GM23338 (cell line): ENCODE data around the gene BPTF. TPM values are rescaled to one million over a fixed set of nuclear protein-coding genes. Genes with fewer than 3 reads are reported as not detected.
A peak's percentile ranks its signal among the peaks of the same experiment; 100 is the strongest.

Source experiments
- ATAC-seq: fragments of 200-7000 bp; cut with Tn5 transposase; 3 replicates; pipeline ENCODE4 v1.9.1; 2020
- DNase-seq: peaks from one replicate; pipeline ENCODE4 v3.0.0-alpha.2; 2015; ENCODE audit warnings: low spot score
- H2AFZ ChIP-seq: fragments of 200-600 bp; sonication (generic); 2 replicates; pipeline ENCODE4 v1.8.0; 2016; ENCODE audit warnings: antibody characterized with exemption, mild to moderate bottlenecking, moderate library complexity
- H3F3A ChIP-seq: fragments of 200-600 bp; sonication (generic); replicated peaks from 2 replicates; pipeline ENCODE4 v1.8.0; 2017; ENCODE audit warnings: antibody characterized with exemption, mixed run types, low read depth
- H3K27ac ChIP-seq: fragments of 200-600 bp; sonication (generic); 2 replicates; pipeline ENCODE4 v1.6.1; 2016; ENCODE audit warnings: low read depth
- H3K27me3 ChIP-seq: fragments of 200-600 bp; sonication (generic); 2 replicates; pipeline ENCODE4 v1.8.0; 2016; ENCODE audit warnings: mild to moderate bottlenecking, mixed run types, moderate library complexity; ENCODE audit not compliant: insufficient read depth
- H3K36me3 ChIP-seq: fragments of 200-600 bp; sonication (generic); 2 replicates; pipeline ENCODE4 v1.8.0; 2016; ENCODE audit warnings: mild to moderate bottlenecking; ENCODE audit not compliant: insufficient read depth
- H3K4me1 ChIP-seq: fragments of 200-600 bp; sonication (generic); 2 replicates; pipeline ENCODE4 v1.8.0; 2016; ENCODE audit warnings: mild to moderate bottlenecking, moderate library complexity; ENCODE audit not compliant: insufficient read depth
- H3K4me2 ChIP-seq: fragments of 200-600 bp; sonication (generic); 2 replicates; pipeline ENCODE4 v1.7.1; 2017; ENCODE audit warnings: mixed run types
- H3K4me3 ChIP-seq: fragments of 200-600 bp; sonication (generic); 2 replicates; pipeline ENCODE4 v1.6.1; 2016; ENCODE audit warnings: mixed run types
- H3K79me2 ChIP-seq: fragments of 200-600 bp; sonication (generic); replicated peaks from 2 replicates; pipeline ENCODE4 v1.8.0; 2017; ENCODE audit warnings: mild to moderate bottlenecking; ENCODE audit not compliant: insufficient read depth
- H3K9me2 ChIP-seq: fragments of 200-600 bp; sonication (generic); 2 replicates; pipeline ENCODE4 v1.8.0; 2017; ENCODE audit not compliant: insufficient read depth
- H4K20me1 ChIP-seq: fragments of 200-600 bp; sonication (generic); replicated peaks from 2 replicates; pipeline ENCODE4 v1.8.0; 2017; ENCODE audit warnings: mild to moderate bottlenecking; ENCODE audit not compliant: insufficient read depth
- H3K27ac Mint-ChIP-seq: 2 replicates; pipeline ENCODE4 v1.8.0; 2020; ENCODE audit warnings: inconsistent platforms, mild to moderate bottlenecking, moderate library complexity, mixed read lengths
- H3K27me3 Mint-ChIP-seq: 3 replicates; pipeline ENCODE4 v1.8.0; 2022; ENCODE audit warnings: low read depth, mild to moderate bottlenecking, moderate library complexity, mixed read lengths, inconsistent platforms; ENCODE audit not compliant: insufficient read depth, poor library complexity
- H3K36me3 Mint-ChIP-seq: 3 replicates; pipeline ENCODE4 v1.8.0; 2021; ENCODE audit warnings: low read depth, mild to moderate bottlenecking, inconsistent platforms, moderate library complexity, mixed read lengths
- H3K4me1 Mint-ChIP-seq: 3 replicates; pipeline ENCODE4 v1.8.0; 2020; ENCODE audit warnings: mild to moderate bottlenecking, inconsistent platforms, mixed read lengths
- H3K4me3 Mint-ChIP-seq: 3 replicates; pipeline ENCODE4 v1.8.0; 2021; ENCODE audit warnings: moderate library complexity, mild to moderate bottlenecking, inconsistent platforms, mixed read lengths
- H3K9me3 Mint-ChIP-seq: 3 replicates; pipeline ENCODE4 v1.8.0; 2020; ENCODE audit warnings: moderate library complexity, mild to moderate bottlenecking, inconsistent platforms, mixed read lengths
- EZH2phosphoT487 ChIP-seq: fragments of 200-600 bp; sonication (generic); IDR thresholded peaks from one replicate; pipeline ENCODE4 v1.8.1; 2018; ENCODE audit warnings: antibody characterized with exemption; ENCODE audit not compliant: unreplicated experiment
- JUNB ChIP-seq: IDR thresholded peaks from one replicate; pipeline ENCODE4 v1.6.1; 2016; ENCODE audit warnings: antibody characterized with exemption; ENCODE audit not compliant: unreplicated experiment
- polyA plus RNA-seq: library from polyadenylated mRNA; unstranded; fragments of >200 nt; fragmentation: Nextera tagmentation; extraction: Ambion mirVana; gene quantifications from 2 replicates; pipeline ENCODE4 v1.2.1, GENCODE V29; 2016
- total RNA-seq: library from RNA; depleted of rRNA; stranded (reverse); fragments of >200 nt; shearing (Covaris generic); gene quantifications from 2 replicates; pipeline ENCODE4 v1.2.3, GENCODE V29; 2014
- TF ChIP-seq, protein P1 (sequence below), 2 experiments: fragments of 200-600 bp in 1 of 2; sonication (generic) in 1 of 2; conservative IDR thresholded peaks; 2 replicates each; pipeline versions ENCODE4 v1.5.1 to v1.6.1; 2016 to 2017; ENCODE audit warnings: antibody characterized with exemption in 2 of 2, low read depth in 2 of 2, mild to moderate bottlenecking in 2 of 2, moderate library complexity in 1 of 2
- TF ChIP-seq, protein P2 (sequence below): fragments of 250-450 bp; sonication (Bioruptor Pico); IDR thresholded peaks from 2 replicates; pipeline ENCODE4 v1.5.0; 2020; ENCODE audit warnings: mild to moderate bottlenecking, moderate library complexity

BPTF gene
- total and polyA plus RNA-seq, 2 experiments from 2014 or later, result 161 to 179 TPM

DNA sequence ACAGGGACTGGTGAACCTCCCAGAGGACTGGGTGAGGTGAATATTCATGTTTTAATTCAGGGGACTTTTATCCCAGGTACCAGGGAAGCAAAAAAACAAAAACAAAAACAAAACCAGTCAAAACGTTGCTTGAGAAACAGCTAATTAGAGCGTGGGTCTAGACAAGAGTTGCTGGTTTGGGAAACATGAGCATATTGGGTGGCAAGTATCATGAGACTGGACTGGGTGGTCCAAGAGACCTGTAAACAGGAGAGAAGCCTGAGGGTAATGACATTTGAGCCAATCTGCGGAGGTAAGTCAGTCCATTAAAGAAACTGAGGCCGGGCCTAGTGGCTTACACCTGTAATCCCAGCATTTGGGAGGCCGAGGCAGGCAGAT lies 11.5 kb upstream of the BPTF start:
- no peaks in the 10 kb centered on the region; the same call in 2 of the 3 replicates for H3K4me1 Mint-ChIP-seq
- peak overlapping the region; percentile 70; the same call in 1 of the 2 replicates for H3K27ac Mint-ChIP-seq
- TF ChIP-seq JUNB, result no peak
- TF ChIP-seq, protein P1, sequence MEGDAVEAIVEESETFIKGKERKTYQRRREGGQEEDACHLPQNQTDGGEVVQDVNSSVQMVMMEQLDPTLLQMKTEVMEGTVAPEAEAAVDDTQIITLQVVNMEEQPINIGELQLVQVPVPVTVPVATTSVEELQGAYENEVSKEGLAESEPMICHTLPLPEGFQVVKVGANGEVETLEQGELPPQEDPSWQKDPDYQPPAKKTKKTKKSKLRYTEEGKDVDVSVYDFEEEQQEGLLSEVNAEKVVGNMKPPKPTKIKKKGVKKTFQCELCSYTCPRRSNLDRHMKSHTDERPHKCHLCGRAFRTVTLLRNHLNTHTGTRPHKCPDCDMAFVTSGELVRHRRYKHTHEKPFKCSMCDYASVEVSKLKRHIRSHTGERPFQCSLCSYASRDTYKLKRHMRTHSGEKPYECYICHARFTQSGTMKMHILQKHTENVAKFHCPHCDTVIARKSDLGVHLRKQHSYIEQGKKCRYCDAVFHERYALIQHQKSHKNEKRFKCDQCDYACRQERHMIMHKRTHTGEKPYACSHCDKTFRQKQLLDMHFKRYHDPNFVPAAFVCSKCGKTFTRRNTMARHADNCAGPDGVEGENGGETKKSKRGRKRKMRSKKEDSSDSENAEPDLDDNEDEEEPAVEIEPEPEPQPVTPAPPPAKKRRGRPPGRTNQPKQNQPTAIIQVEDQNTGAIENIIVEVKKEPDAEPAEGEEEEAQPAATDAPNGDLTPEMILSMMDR (conservative IDR thresholded peaks at IDR 0.05; ENCODE audit: low read depth in 2 of 2), result no peak
- TF ChIP-seq, protein P2, sequence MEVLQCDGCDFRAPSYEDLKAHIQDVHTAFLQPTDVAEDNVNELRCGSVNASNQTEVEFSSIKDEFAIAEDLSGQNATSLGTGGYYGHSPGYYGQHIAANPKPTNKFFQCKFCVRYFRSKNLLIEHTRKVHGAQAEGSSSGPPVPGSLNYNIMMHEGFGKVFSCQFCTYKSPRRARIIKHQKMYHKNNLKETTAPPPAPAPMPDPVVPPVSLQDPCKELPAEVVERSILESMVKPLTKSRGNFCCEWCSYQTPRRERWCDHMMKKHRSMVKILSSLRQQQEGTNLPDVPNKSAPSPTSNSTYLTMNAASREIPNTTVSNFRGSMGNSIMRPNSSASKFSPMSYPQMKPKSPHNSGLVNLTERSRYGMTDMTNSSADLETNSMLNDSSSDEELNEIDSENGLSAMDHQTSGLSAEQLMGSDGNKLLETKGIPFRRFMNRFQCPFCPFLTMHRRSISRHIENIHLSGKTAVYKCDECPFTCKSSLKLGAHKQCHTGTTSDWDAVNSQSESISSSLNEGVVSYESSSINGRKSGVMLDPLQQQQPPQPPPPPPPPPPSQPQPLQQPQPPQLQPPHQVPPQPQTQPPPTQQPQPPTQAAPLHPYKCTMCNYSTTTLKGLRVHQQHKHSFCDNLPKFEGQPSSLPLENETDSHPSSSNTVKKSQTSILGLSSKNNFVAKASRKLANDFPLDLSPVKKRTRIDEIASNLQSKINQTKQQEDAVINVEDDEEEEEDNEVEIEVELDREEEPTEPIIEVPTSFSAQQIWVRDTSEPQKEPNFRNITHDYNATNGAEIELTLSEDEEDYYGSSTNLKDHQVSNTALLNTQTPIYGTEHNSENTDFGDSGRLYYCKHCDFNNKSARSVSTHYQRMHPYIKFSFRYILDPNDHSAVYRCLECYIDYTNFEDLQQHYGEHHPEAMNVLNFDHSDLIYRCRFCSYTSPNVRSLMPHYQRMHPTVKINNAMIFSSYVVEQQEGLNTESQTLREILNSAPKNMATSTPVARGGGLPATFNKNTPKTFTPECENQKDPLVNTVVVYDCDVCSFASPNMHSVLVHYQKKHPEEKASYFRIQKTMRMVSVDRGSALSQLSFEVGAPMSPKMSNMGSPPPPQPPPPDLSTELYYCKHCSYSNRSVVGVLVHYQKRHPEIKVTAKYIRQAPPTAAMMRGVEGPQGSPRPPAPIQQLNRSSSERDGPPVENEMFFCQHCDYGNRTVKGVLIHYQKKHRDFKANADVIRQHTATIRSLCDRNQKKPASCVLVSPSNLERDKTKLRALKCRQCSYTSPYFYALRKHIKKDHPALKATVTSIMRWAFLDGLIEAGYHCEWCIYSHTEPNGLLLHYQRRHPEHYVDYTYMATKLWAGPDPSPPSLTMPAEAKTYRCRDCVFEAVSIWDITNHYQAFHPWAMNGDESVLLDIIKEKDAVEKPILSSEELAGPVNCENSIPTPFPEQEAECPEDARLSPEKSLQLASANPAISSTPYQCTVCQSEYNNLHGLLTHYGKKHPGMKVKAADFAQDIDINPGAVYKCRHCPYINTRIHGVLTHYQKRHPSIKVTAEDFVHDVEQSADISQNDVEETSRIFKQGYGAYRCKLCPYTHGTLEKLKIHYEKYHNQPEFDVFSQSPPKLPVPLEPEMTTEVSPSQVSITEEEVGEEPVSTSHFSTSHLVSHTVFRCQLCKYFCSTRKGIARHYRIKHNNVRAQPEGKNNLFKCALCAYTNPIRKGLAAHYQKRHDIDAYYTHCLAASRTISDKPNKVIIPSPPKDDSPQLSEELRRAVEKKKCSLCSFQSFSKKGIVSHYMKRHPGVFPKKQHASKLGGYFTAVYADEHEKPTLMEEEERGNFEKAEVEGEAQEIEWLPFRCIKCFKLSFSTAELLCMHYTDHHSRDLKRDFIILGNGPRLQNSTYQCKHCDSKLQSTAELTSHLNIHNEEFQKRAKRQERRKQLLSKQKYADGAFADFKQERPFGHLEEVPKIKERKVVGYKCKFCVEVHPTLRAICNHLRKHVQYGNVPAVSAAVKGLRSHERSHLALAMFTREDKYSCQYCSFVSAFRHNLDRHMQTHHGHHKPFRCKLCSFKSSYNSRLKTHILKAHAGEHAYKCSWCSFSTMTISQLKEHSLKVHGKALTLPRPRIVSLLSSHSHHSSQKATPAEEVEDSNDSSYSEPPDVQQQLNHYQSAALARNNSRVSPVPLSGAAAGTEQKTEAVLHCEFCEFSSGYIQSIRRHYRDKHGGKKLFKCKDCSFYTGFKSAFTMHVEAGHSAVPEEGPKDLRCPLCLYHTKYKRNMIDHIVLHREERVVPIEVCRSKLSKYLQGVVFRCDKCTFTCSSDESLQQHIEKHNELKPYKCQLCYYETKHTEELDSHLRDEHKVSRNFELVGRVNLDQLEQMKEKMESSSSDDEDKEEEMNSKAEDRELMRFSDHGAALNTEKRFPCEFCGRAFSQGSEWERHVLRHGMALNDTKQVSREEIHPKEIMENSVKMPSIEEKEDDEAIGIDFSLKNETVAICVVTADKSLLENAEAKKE, result no peak
- TF ChIP-seq EZH2phosphoT487, result no peak
- Histone ChIP-seq H3K4me1 (no peaks in the 10 kb centered on the region), H3K36me3 (no peaks in the 10 kb centered on the region), H3K27me3 (no peaks in the 10 kb centered on the region), H3K4me2 (no peak overlapping the region), H4K20me1 (no peaks in the 10 kb centered on the region), H3K79me2 (no peaks in the 10 kb centered on the region), H3K27ac (no peak overlapping the region), H3K4me3 (no peak overlapping the region), H2AFZ (peak overlapping the region; percentile 47; the same call in 1 of the 2 replicates), H3K9me2 (no peaks in the 10 kb centered on the region), H3F3A (0 out of 2 replicates have a peak, but pooled peaks cover 2% of the 10 kb centered on the region)
- DNase-seq, result no peak
- H3K36me3 Mint-ChIP-seq, result no peaks in the 10 kb centered on the region
- ATAC-seq, result no peak
- no peaks in the 10 kb centered on the region for H3K9me3 Mint-ChIP-seq
- H3K4me3 Mint-ChIP-seq, result no peak overlapping the region
- H3K27me3 Mint-ChIP-seq, result peaks cover 5% of the 10 kb centered on the region
